CD4-positive, alpha-beta T cell (primary cell): Measurements from ENCODE around the gene ZNF595. TPM values are rescaled to one million over a fixed set of nuclear protein-coding genes. Genes with fewer than 3 reads are reported as not detected.

Experiments
- ATAC-seq: fragments of 200-7000 bp; cut with Tn5 transposase; one replicate; pipeline ENCODE4 v1.10.0; 2022; ENCODE audit warnings: mild to moderate bottlenecking; ENCODE audit not compliant: poor library complexity
- CTCF ChIA-PET: fragments of 350-600 bp; sonication (Branson Sonifier 250); formaldehyde crosslinking; loops from one replicate; lab custom pipeline; 2021; ENCODE audit warnings: antibody characterized with exemption, inconsistent platforms; lab: Charles Lee
- POLR2A ChIA-PET: fragments of 350-600 bp; sonication (Branson Sonifier 250); formaldehyde crosslinking; loops from one replicate; lab custom pipeline; 2021; ENCODE audit warnings: antibody characterized with exemption, inconsistent platforms; lab: Charles Lee
- DNase-seq, 14 experiments: peaks; one replicate each; pipeline ENCODE4 v3.0.0-alpha.2; 2013 to 2020; ENCODE audit warnings: mixed read lengths in 2 of 14
- H3K27ac ChIP-seq, 2 donors: one replicate each; pipeline versions ENCODE4 v1.5.1 to v1.7.0; 2013; ENCODE audit warnings: low read length in 2 of 2, low read depth in 1 of 2, mild to moderate bottlenecking in 1 of 2
- H3K27me3 ChIP-seq, 2 experiments: 1 replicate in 1 of 2; 2 replicates in 1 of 2; pipeline versions ENCODE4 v1.6.1 to v1.7.0; 2013; ENCODE audit warnings: low read length in 2 of 2, control low read depth in 1 of 2, mild to moderate bottlenecking in 1 of 2, moderate library complexity in 1 of 2; ENCODE audit not compliant: insufficient read depth in 2 of 2, control insufficient read depth in 1 of 2
- H3K36me3 ChIP-seq: one replicate; pipeline ENCODE4 v1.6.1; 2013; ENCODE audit warnings: low read length, control low read depth; ENCODE audit not compliant: insufficient read depth
- H3K4me1 ChIP-seq: one replicate; pipeline ENCODE4 v1.6.1; 2013; ENCODE audit warnings: low read length, control low read depth; ENCODE audit not compliant: insufficient read depth
- H3K4me3 ChIP-seq: one replicate; pipeline ENCODE4 v1.5.1; 2013; ENCODE audit warnings: mild to moderate bottlenecking, low read length, moderate library complexity
- H3K9me3 ChIP-seq, 2 experiments: 1 replicate in 1 of 2; 2 replicates in 1 of 2; pipeline versions ENCODE4 v1.6.1 to v1.7.0; 2013; ENCODE audit warnings: low read length in 2 of 2, mild to moderate bottlenecking in 2 of 2, control low read depth in 1 of 2, moderate library complexity in 1 of 2; ENCODE audit not compliant: control insufficient read depth in 1 of 2, insufficient read depth in 1 of 2
- H3K27ac Mint-ChIP-seq: one replicate; pipeline ENCODE4 v1.8.0; 2020; ENCODE audit warnings: mixed read lengths
- H3K27me3 Mint-ChIP-seq: one replicate; pipeline ENCODE4 v1.8.0; 2021; ENCODE audit warnings: mixed read lengths
- H3K36me3 Mint-ChIP-seq: one replicate; pipeline ENCODE4 v1.8.0; 2021; ENCODE audit warnings: low read depth, mixed read lengths
- H3K4me1 Mint-ChIP-seq: one replicate; pipeline ENCODE4 v1.8.0; 2021; ENCODE audit warnings: low read depth, mixed read lengths
- H3K4me3 Mint-ChIP-seq: one replicate; pipeline ENCODE4 v1.8.0; 2020; ENCODE audit warnings: mild to moderate bottlenecking, mixed read lengths
- H3K9me3 Mint-ChIP-seq: one replicate; pipeline ENCODE4 v1.8.0; 2020; ENCODE audit warnings: mixed read lengths
- intact Hi-C, 2 experiments: fragments of 100-400 bp; cut with DNase I in 1 of 2; cut with micrococcal nuclease in 1 of 2; formaldehyde crosslinking; loops; one replicate each; pipeline versions ENCODE4 v1.15.1 to v1.9.0; 2023 to 2025; cut with DNase I, micrococcal nuclease
- total RNA-seq, 174 experiments: library from RNA in 2 of 174; stranded (reverse) in 2 of 174; gene quantifications; one replicate each; pipeline ENCODE4 v1.2.3 and lab custom pipeline; 2021 to 2026
- TF ChIP-seq, protein P1 (sequence below): fragments of 200-600 bp; IDR thresholded peaks from one replicate; pipeline ENCODE4 v1.8.0; 2022; ENCODE audit warnings: antibody characterized with exemption, mild to moderate bottlenecking

Gene ZNF595
- total RNA-seq, 2 experiments from 2014 or later: 16.0 to 16.3 TPM

DNA sequence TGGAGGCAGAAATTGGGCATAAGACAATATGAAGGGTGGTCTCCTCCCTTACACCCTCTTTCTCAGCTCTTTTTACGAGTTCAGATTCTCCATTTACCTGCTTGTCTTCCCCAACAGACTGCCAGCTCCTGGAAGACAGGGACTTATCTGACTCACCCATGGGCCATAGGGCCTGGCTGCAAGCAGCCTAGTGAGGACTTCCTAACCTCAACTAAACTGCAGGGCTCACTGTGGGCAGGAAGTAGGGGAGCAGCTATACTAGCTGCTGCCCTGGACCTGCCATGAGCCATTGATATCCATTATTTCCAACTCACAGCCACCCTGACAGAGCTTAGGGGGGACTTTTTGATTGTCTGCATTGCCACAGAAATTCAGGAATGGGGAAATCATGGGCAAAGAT, 59.6 kb downstream of the ZNF595 start:
- Mint-ChIP-seq H3K4me1 (no peaks in the 10 kb centered on the region), H3K9me3 (peaks cover 32% of the 10 kb centered on the region), H3K27ac (no peak overlapping the region), H3K27me3 (peaks cover 43% of the 10 kb centered on the region), H3K4me3 (no peak overlapping the region), H3K36me3 (peaks cover 60% of the 10 kb centered on the region)
- no peak overlapping the region for H3K4me3 ChIP-seq
- CTCF ChIA-PET: no interaction called here
- H3K9me3 ChIP-seq: peaks cover 39 to 43% of the 10 kb centered on the region in 2 experiments
- ATAC-seq (no peak), DNase-seq (no peak)
- TF ChIP-seq, protein P1, sequence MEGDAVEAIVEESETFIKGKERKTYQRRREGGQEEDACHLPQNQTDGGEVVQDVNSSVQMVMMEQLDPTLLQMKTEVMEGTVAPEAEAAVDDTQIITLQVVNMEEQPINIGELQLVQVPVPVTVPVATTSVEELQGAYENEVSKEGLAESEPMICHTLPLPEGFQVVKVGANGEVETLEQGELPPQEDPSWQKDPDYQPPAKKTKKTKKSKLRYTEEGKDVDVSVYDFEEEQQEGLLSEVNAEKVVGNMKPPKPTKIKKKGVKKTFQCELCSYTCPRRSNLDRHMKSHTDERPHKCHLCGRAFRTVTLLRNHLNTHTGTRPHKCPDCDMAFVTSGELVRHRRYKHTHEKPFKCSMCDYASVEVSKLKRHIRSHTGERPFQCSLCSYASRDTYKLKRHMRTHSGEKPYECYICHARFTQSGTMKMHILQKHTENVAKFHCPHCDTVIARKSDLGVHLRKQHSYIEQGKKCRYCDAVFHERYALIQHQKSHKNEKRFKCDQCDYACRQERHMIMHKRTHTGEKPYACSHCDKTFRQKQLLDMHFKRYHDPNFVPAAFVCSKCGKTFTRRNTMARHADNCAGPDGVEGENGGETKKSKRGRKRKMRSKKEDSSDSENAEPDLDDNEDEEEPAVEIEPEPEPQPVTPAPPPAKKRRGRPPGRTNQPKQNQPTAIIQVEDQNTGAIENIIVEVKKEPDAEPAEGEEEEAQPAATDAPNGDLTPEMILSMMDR: no peak
- no peaks in the 10 kb centered on the region for H3K36me3 ChIP-seq
- intact Hi-C loops: no loop called here
- H3K27me3 ChIP-seq: peaks cover 26 to 30% of the 10 kb centered on the region in 2 experiments
- POLR2A ChIA-PET: interaction anchor here (1.3 kb wide), 1 partner anchor 12 kb away, joined by 6 read pairs; the partner anchor contains the start of gene ZNF718
- no peaks in the 10 kb centered on the region for H3K4me1 ChIP-seq
- no peak overlapping the region for H3K27ac ChIP-seq

DNA sequence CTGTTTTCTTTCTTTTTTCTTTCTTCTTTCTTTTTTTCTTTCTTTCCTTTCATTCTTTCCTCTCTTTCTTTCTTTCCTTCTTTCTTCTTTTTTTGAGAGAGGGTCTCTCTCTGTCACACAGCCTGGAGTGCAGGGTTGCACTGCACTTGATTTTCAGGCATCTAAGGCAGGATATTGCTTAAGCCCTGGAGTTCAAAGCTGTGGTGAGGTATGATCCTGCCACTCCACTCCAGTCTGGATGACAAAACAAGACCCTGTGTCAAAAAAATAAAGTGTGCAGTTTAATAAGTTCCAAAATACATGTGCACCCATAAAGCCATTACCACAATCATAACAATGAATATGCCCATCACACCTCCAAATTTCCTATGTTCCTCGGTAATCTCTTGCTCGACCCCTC, 60.6 kb downstream of the ZNF595 start:
- H3K9me3 Mint-ChIP-seq: peaks cover 24% of the 10 kb centered on the region
- H3K27me3 Mint-ChIP-seq: peaks cover 33% of the 10 kb centered on the region
- peaks cover 61% of the 10 kb centered on the region for H3K36me3 Mint-ChIP-seq
- no peaks in the 10 kb centered on the region for H3K4me1 Mint-ChIP-seq
- Histone ChIP-seq H3K4me3 (no peak overlapping the region), H3K36me3 (no peaks in the 10 kb centered on the region), H3K27me3 (peaks cover 16 to 21% of the 10 kb centered on the region in 2 experiments), H3K4me1 (no peaks in the 10 kb centered on the region), H3K9me3 (peaks cover 34% of the 10 kb centered on the region in 2 experiments), H3K27ac (no peak overlapping the region)
- H3K27ac Mint-ChIP-seq: no peak overlapping the region
- DNase-seq: no peak
- intact Hi-C loops: no loop called here
- TF ChIP-seq, protein P1: no peak
- ATAC-seq: no peak
- ChIA-PET CTCF (no interaction called here), POLR2A (interaction anchor here (1.3 kb wide), 1 partner anchor 11 kb away, joined by 6 read pairs; the partner anchor contains the start of gene ZNF718)
- no peak overlapping the region for H3K4me3 Mint-ChIP-seq

DNA sequence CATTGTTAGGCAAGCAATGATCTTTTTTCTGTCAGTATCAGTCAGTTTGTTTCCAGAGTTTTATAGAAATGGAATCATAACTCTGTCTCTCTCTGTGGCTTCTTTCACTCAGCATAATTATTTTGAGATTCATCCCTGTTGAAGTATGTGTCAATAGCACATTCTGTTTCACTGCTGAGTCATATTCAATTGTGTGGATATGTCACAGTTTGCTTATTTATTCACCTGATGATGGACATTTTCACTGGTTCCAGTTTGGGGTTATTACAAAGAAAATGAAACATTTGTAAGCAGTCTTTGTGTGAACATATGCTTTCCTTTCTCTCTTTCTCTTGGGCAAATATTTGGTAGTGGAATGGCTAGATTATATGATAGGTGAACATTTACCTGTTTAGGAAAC, 61.0 kb downstream of the ZNF595 start:
- H3K36me3 Mint-ChIP-seq: peaks cover 61% of the 10 kb centered on the region
- Histone ChIP-seq H3K4me1 (no peaks in the 10 kb centered on the region), H3K36me3 (no peaks in the 10 kb centered on the region), H3K27me3 (peaks cover 12 to 17% of the 10 kb centered on the region in 2 experiments), H3K27ac (no peak overlapping the region), H3K9me3 (peaks cover 30 to 31% of the 10 kb centered on the region in 2 experiments), H3K4me3 (no peak overlapping the region)
- intact Hi-C loops: no loop called here
- TF ChIP-seq, protein P1: no peak
- peaks cover 29% of the 10 kb centered on the region for H3K27me3 Mint-ChIP-seq
- H3K27ac Mint-ChIP-seq: no peak overlapping the region
- H3K4me1 Mint-ChIP-seq: no peaks in the 10 kb centered on the region
- no peak for ATAC-seq
- ChIA-PET POLR2A (no interaction called here), CTCF (no interaction called here)
- DNase-seq: no peak
- no peak overlapping the region for H3K4me3 Mint-ChIP-seq
- H3K9me3 Mint-ChIP-seq: peaks cover 23% of the 10 kb centered on the region
